PFSK-1 (cell line): ENCODE data around the gene C1orf21.

Experiments
- FOXP2 ChIP-seq: optimal IDR thresholded peaks from 2 replicates; pipeline ENCODE3; 2011; ENCODE audit warnings: borderline replicate concordance, control low read depth, inconsistent platforms; ENCODE audit not compliant: insufficient read depth; ENCODE audit errors: extremely low read length, extremely low read depth
- POLR2AphosphoS5 ChIP-seq: IDR thresholded peaks from 2 replicates; pipeline ENCODE4 v1.6.1; 2012; ENCODE audit warnings: low read depth, mild to moderate bottlenecking, control low read depth, low read length, moderate library complexity
- SIN3A ChIP-seq: IDR thresholded peaks from 2 replicates; pipeline ENCODE4 v1.6.1; 2012; ENCODE audit warnings: mild to moderate bottlenecking, low read length, moderate library complexity, borderline replicate concordance; ENCODE audit not compliant: insufficient read depth
- TAF1 ChIP-seq: IDR thresholded peaks from 2 replicates; pipeline ENCODE4 v1.6.1; 2012; ENCODE audit warnings: low read length, control low read depth, borderline replicate concordance; ENCODE audit not compliant: insufficient read depth
- TF ChIP-seq, protein P1 (sequence below), 2 experiments: IDR thresholded peaks; 2 replicates each; pipeline versions ENCODE4 v1.6.1 to v1.8.0; 2011 to 2012; ENCODE audit warnings: low read depth in 2 of 2, low read length in 2 of 2, control low read depth in 1 of 2, inconsistent platforms in 1 of 2, mild to moderate bottlenecking in 1 of 2, moderate library complexity in 1 of 2; ENCODE audit not compliant: insufficient read depth in 1 of 2

C1orf21 gene

DNA sequence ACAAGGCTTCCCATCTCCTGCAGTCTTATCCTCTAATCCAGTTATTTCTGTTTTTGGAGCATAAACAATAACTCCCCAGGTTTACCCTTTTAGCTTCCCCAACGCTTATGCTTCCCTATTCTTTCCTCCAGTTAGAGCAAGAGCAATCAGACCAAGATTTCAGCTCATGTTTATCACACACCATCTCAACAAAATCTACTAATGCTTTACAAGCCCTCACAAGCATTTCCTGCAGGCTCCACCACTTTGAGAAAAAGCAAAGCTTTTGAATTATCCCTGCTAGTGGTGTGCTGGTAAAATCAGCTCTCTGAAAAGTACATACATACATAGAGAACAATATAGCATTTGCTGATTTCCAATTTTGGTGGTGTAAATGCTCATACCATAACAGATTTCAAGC, 275.0 kb downstream of the C1orf21 start:
- TF ChIP-seq TAF1 = no peak
- TF ChIP-seq SIN3A = no peak
- TF ChIP-seq FOXP2 = no peak
- no peak for TF ChIP-seq POLR2AphosphoS5
- TF ChIP-seq, protein P1, sequence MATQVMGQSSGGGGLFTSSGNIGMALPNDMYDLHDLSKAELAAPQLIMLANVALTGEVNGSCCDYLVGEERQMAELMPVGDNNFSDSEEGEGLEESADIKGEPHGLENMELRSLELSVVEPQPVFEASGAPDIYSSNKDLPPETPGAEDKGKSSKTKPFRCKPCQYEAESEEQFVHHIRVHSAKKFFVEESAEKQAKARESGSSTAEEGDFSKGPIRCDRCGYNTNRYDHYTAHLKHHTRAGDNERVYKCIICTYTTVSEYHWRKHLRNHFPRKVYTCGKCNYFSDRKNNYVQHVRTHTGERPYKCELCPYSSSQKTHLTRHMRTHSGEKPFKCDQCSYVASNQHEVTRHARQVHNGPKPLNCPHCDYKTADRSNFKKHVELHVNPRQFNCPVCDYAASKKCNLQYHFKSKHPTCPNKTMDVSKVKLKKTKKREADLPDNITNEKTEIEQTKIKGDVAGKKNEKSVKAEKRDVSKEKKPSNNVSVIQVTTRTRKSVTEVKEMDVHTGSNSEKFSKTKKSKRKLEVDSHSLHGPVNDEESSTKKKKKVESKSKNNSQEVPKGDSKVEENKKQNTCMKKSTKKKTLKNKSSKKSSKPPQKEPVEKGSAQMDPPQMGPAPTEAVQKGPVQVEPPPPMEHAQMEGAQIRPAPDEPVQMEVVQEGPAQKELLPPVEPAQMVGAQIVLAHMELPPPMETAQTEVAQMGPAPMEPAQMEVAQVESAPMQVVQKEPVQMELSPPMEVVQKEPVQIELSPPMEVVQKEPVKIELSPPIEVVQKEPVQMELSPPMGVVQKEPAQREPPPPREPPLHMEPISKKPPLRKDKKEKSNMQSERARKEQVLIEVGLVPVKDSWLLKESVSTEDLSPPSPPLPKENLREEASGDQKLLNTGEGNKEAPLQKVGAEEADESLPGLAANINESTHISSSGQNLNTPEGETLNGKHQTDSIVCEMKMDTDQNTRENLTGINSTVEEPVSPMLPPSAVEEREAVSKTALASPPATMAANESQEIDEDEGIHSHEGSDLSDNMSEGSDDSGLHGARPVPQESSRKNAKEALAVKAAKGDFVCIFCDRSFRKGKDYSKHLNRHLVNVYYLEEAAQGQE (IDR thresholded peaks at IDR 0.05; ENCODE audit: insufficient read depth in 1 of 2, low read depth in 2 of 2, low read length in 2 of 2) = no peak

DNA sequence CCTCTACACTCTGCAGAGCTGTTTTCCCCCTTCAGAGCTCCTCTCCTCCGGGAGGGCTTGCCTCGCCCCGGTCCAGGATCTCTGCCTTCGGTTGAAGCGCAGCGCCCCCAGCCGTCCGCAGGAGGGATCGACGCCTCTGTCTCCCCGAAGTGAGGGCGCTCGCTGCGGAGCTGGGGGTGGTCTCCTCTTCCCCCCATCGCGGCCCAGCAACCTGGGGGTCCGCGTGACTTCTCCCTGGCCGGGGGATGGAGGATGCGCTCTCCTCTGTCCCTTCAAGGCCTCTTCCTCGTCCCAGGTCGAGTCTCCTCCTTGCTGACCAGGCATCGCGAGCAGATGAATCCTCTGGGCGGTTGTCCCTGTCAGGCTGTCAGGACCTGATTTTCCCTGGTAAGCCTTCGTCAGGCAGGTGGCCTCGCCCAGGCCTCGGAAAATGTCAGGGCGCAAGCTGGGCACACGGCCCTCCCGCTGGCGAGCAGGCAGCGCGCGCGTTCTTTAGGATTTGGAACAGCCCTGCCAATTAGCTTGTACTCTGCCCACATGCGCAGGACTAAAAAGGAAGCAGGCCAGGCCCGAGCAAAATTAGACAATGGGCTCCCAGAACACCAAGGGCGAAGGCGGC, 277.3 kb downstream of the C1orf21 start:
- no peak for TF ChIP-seq TAF1
- TF ChIP-seq, protein P1 (IDR thresholded peaks at IDR 0.05; ENCODE audit: insufficient read depth in 1 of 2, low read depth in 2 of 2, low read length in 2 of 2) = no peak
- TF ChIP-seq FOXP2 = peak; percentile 61
- TF ChIP-seq POLR2AphosphoS5 = no peak
- no peak for TF ChIP-seq SIN3A

DNA sequence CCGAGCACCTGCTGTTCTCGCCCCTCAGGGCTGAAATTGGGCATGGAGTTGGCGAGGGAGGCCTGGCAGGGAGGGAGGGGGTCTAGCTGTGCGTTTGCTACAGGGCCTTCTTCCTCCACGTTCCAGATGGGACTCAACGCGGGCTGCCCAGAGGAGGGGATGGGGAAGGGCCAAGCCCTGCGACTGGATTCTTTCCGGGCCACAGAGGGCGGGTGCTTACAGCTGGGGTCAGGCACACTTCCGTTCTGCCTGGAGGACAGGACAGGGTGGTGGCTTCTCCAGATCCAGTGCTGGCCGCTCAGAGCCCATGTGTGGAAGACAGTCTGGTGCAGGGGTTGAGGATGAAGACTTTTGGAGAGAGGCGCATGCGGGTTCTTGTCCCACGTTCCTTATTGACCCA, 277.8 kb downstream of the C1orf21 start:
- TF ChIP-seq POLR2AphosphoS5 (no peak), FOXP2 (no peak), SIN3A (no peak), TAF1 (no peak)
- TF ChIP-seq, protein P1 (IDR thresholded peaks at IDR 0.05; ENCODE audit: insufficient read depth in 1 of 2, low read depth in 2 of 2, low read length in 2 of 2) = no peak

DNA sequence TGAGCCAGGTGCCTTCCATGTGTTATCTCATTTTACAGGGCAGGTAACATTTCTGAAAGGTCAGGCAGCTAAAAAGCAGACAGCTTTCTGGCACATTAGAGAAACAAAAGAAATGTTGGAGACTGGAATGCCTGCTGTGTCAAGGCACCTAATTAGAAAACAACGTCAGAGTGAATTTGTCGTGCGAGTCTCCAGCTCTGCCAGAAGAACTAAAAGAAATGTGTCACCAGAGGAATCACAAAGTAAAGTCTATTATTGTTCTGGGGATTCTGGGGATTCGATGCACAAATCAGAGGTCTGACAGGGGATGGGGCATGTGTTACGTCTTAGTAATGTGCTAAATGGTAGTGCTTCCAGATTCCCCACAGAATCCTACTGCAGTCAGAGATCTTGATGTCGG, 278.5 kb downstream of the C1orf21 start:
- TF ChIP-seq POLR2AphosphoS5 (no peak), SIN3A (no peak), FOXP2 (no peak), TAF1 (no peak)
- TF ChIP-seq, protein P1 (IDR thresholded peaks at IDR 0.05; ENCODE audit: insufficient read depth in 1 of 2, low read depth in 2 of 2, low read length in 2 of 2) = no peak

DNA sequence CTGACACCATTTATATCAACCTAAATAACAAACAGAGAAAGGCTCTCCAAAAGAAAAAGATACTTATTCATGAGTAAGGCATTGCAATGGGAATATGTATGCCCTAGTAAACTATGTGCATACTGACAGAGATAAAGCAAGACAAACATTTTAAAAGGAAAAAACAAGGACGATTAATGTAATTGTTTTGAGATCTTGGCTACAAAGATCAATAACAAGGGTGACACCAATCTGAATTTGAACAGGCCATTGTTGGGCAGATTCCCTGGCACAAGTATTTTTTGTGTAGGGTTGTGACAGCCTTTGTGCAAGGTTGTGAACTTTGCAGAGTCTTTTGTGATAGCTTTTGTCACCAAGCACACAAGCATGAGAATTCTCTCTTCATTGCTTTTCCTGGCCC, 282.6 kb downstream of the C1orf21 start:
- no peak for TF ChIP-seq TAF1
- TF ChIP-seq SIN3A = no peak
- TF ChIP-seq FOXP2 = no peak
- TF ChIP-seq, protein P1 (IDR thresholded peaks at IDR 0.05; ENCODE audit: insufficient read depth in 1 of 2, low read depth in 2 of 2, low read length in 2 of 2) = no peak
- TF ChIP-seq POLR2AphosphoS5 = no peak
